Occipital lobe (tissue), 2 donors: ENCODE data around the gene TOR3A. TPM values are rescaled to one million over a fixed set of nuclear protein-coding genes. Genes with fewer than 3 reads are reported as not detected.
"Not testable (repeated sequence)": the region's sequence is repeated elsewhere in the genome, so short reads cannot be mapped to it uniquely, and the experiment has no call there.

ENCODE experiments used
- DNase-seq: peaks from one replicate; lab custom pipeline; 2025; lab: John Stamatoyannopoulos, UW
- total RNA-seq: library from RNA; depleted of rRNA; stranded (reverse); fragments of >200 nt; gene quantifications from one replicate; pipeline ENCODE4 v1.2.3, GENCODE V29; 2014

TOR3A gene
- 15.9 TPM for total RNA-seq

GRCh38 chr1:179081687-179082332 lies at the start of gene TOR3A:
Gene TOR3A (plus strand): TSS chr1:179082070. CDS start chr1:179082129, 59 bp downstream.
- peak; percentile 91 for DNase-seq

GRCh38 chr1:179034720-179035119 lies 47.1 kb upstream of the TOR3A start:
- DNase-seq, result no peak

GRCh38 chr1:179036844-179037465 lies 44.9 kb upstream of the TOR3A start:
- no peak for DNase-seq

GRCh38 chr1:179038528-179039281 lies 43.2 kb upstream of the TOR3A start:
- no peak for DNase-seq

GRCh38 chr1:179039502-179040174 lies 42.2 kb upstream of the TOR3A start:
- DNase-seq, result not testable (repeated sequence)

- DNase-seq, result not testable (repeated sequence)
Measured at GRCh38 chr1:179040175-179040551, 41.7 kb upstream of the TOR3A start.

GRCh38 chr1:179042087-179042486 lies 39.8 kb upstream of the TOR3A start:
- no peak for DNase-seq

- DNase-seq, result no peak
Measured at GRCh38 chr1:179042700-179043099, 39.2 kb upstream of the TOR3A start.

- no peak for DNase-seq
Measured at GRCh38 chr1:179043266-179043665, 38.6 kb upstream of the TOR3A start.

GRCh38 chr1:179043907-179044306 lies 38.0 kb upstream of the TOR3A start:
- DNase-seq, result no peak

GRCh38 chr1:179046808-179047635 lies 34.8 kb upstream of the TOR3A start:
- no peak for DNase-seq

GRCh38 chr1:179047636-179047997 lies 34.3 kb upstream of the TOR3A start:
- DNase-seq, result no peak

GRCh38 chr1:179048339-179049124 lies 33.3 kb upstream of the TOR3A start:
- DNase-seq, result no peak

GRCh38 chr1:179052776-179053175 lies 29.1 kb upstream of the TOR3A start:
- DNase-seq, result no peak

GRCh38 chr1:179053486-179053885 lies 28.4 kb upstream of the TOR3A start:
- DNase-seq, result no peak

GRCh38 chr1:179055937-179056336 lies 25.9 kb upstream of the TOR3A start:
- DNase-seq, result no peak

GRCh38 chr1:179058487-179059483 lies 23.1 kb upstream of the TOR3A start:
- no peak for DNase-seq

GRCh38 chr1:179061360-179062282 lies 20.2 kb upstream of the TOR3A start:
- DNase-seq, result no peak
